ENCODE data around the gene EPAS1. TPM values are rescaled to one million over a fixed set of nuclear protein-coding genes. Genes with fewer than 3 reads are reported as not detected.

Gene EPAS1
- 205 TPM for total RNA-seq
- long read RNA-seq, full-length matches to known transcripts, result 9 of 42 reads
- long read RNA-seq, partial matches to known transcripts, result 27 of 42 reads
- long read RNA-seq, other reads (novel, unspliced or antisense), result 6 of 42 reads

GRCh38 chr2:46296840-46297545, at the start of gene EPAS1:
EPAS1 (plus strand) TSS chr2:46297407; CDS start chr2:46297912, 505 bp downstream.
- H3K9me3 ChIP-seq (replicated peaks), result no peaks in the 10 kb centered on the region
- no peak for TF ChIP-seq CTCF (IDR thresholded peaks at IDR 0.05; ENCODE audit: borderline replicate concordance)
- H3K4me3 ChIP-seq, result peak within 1 kb of the TSS; percentile 94
- intact Hi-C loops (cut with micrococcal nuclease), result no loop called here
- H3K27me3 ChIP-seq (ENCODE audit: low read depth), result no peaks in the 10 kb centered on the region
- peaks cover 7% of the 10 kb centered on the region for H3K36me3 ChIP-seq
- peak; percentile 98 for DNase-seq
- peaks cover 67% of the 10 kb centered on the region for H3K4me1 ChIP-seq
- H3K27ac ChIP-seq (replicated peaks), result peak within 1 kb of the TSS; percentile 99

GRCh38 chr2:46248171-46248570, 49.0 kb upstream of the EPAS1 start:
- intact Hi-C loops (cut with micrococcal nuclease), result no loop called here
- no peak overlapping the region for H3K4me3 ChIP-seq
- no peaks in the 10 kb centered on the region for H3K9me3 ChIP-seq (replicated peaks)
- H3K27me3 ChIP-seq (ENCODE audit: low read depth), result no peaks in the 10 kb centered on the region
- no peak for TF ChIP-seq CTCF (IDR thresholded peaks at IDR 0.05; ENCODE audit: borderline replicate concordance)
- peak overlapping the region; percentile 55 for H3K27ac ChIP-seq (replicated peaks)
- no peak for DNase-seq
- peaks cover 38% of the 10 kb centered on the region for H3K4me1 ChIP-seq
- H3K36me3 ChIP-seq, result no peaks in the 10 kb centered on the region

GRCh38 chr2:46249654-46250053, 47.6 kb upstream of the EPAS1 start:
- Histone ChIP-seq H3K27ac (replicated peaks) (no peak overlapping the region), H3K9me3 (replicated peaks) (no peaks in the 10 kb centered on the region), H3K4me1 (peaks cover 43% of the 10 kb centered on the region), H3K36me3 (no peaks in the 10 kb centered on the region), H3K27me3 (ENCODE audit: low read depth) (no peaks in the 10 kb centered on the region), H3K4me3 (no peak overlapping the region)
- DNase-seq, result no peak
- TF ChIP-seq CTCF (IDR thresholded peaks at IDR 0.05; ENCODE audit: borderline replicate concordance), result no peak
- intact Hi-C loops (cut with micrococcal nuclease), result no loop called here

- H3K4me3 ChIP-seq, result no peak overlapping the region
- peak overlapping the region; percentile 62 for H3K27ac ChIP-seq (replicated peaks)
- H3K9me3 ChIP-seq (replicated peaks), result no peaks in the 10 kb centered on the region
- H3K4me1 ChIP-seq, result peaks cover 56% of the 10 kb centered on the region
- intact Hi-C loops (cut with micrococcal nuclease), result no loop called here
- no peaks in the 10 kb centered on the region for H3K27me3 ChIP-seq (ENCODE audit: low read depth)
- peak; percentile 76 for DNase-seq
- no peak for TF ChIP-seq CTCF (IDR thresholded peaks at IDR 0.05; ENCODE audit: borderline replicate concordance)
- no peaks in the 10 kb centered on the region for H3K36me3 ChIP-seq
These were observed 44.1 kb upstream of the EPAS1 start for GRCh38 chr2:46252891-46253659.

- intact Hi-C loops (cut with micrococcal nuclease), result no loop called here
- DNase-seq, result no peak
- Histone ChIP-seq H3K4me1 (peaks cover 61% of the 10 kb centered on the region), H3K27me3 (ENCODE audit: low read depth) (no peaks in the 10 kb centered on the region), H3K36me3 (no peaks in the 10 kb centered on the region), H3K4me3 (no peak overlapping the region), H3K27ac (replicated peaks) (no peak overlapping the region), H3K9me3 (replicated peaks) (no peaks in the 10 kb centered on the region)
- TF ChIP-seq CTCF (IDR thresholded peaks at IDR 0.05; ENCODE audit: borderline replicate concordance), result no peak
These were observed 42.7 kb upstream of the EPAS1 start for GRCh38 chr2:46254474-46254873.

All from left ventricle myocardium inferior (tissue), 1 donor.